ENCODE data around the gene SRR. TPM values are rescaled to one million over a fixed set of nuclear protein-coding genes. Genes with fewer than 3 reads are reported as not detected.
"Not testable (repeated sequence)": the region's sequence is repeated elsewhere in the genome, so short reads cannot be mapped to it uniquely, and the experiment has no call there.

The SRR gene
- total RNA-seq, 1 donor from 2014 or later, result 12.2 TPM

- Histone ChIP-seq H3K9me3 (no peaks in the 10 kb centered on the region), H3K36me3 (no peaks in the 10 kb centered on the region), H3K4me3 (no peak overlapping the region), H3K27ac (no peak overlapping the region), H3K4me1 (peaks cover 3% of the 10 kb centered on the region), H3K27me3 (ENCODE audit: low read depth) (no peaks in the 10 kb centered on the region)
- ATAC-seq, result no peak
- intact Hi-C loops (cut with DNase I), result no loop called here
- TF ChIP-seq CTCF (IDR thresholded peaks at IDR 0.05), result no peak
- DNase-seq, result no peak
Measured at GRCh38 chr17:2309338-2310154, 5.8 kb downstream of the SRR start.

GRCh38 chr17:2312736-2313135, 9.0 kb downstream of the SRR start:
- no peak for TF ChIP-seq CTCF (IDR thresholded peaks at IDR 0.05)
- ATAC-seq, result no peak
- H3K4me1 ChIP-seq, result no peaks in the 10 kb centered on the region
- intact Hi-C loops (cut with DNase I), result no loop called here
- H3K36me3 ChIP-seq, result no peaks in the 10 kb centered on the region
- no peaks in the 10 kb centered on the region for H3K27me3 ChIP-seq (ENCODE audit: low read depth)
- no peaks in the 10 kb centered on the region for H3K9me3 ChIP-seq
- no peak overlapping the region for H3K4me3 ChIP-seq
- DNase-seq, result no peak
- no peak overlapping the region for H3K27ac ChIP-seq

- H3K27me3 ChIP-seq (ENCODE audit: low read depth); ATAC-seq; H3K36me3 ChIP-seq; H3K9me3 ChIP-seq; H3K27ac ChIP-seq; DNase-seq; H3K4me3 ChIP-seq; H3K4me1 ChIP-seq; intact Hi-C loops (cut with DNase I): not testable (repeated sequence)
Measured at GRCh38 chr17:2316916-2317205, 13.1 kb downstream of the SRR start.

GRCh38 chr17:2317796-2318195, 14.0 kb downstream of the SRR start:
- H3K4me3 ChIP-seq, result no peak overlapping the region
- H3K27me3 ChIP-seq (ENCODE audit: low read depth), result no peaks in the 10 kb centered on the region
- no peak overlapping the region for H3K27ac ChIP-seq
- H3K36me3 ChIP-seq, result peaks cover 16% of the 10 kb centered on the region
- intact Hi-C loops (cut with DNase I), result no loop called here
- ATAC-seq, result no peak
- DNase-seq, result no peak
- TF ChIP-seq CTCF (IDR thresholded peaks at IDR 0.05), result no peak
- H3K9me3 ChIP-seq, result no peaks in the 10 kb centered on the region
- H3K4me1 ChIP-seq, result no peaks in the 10 kb centered on the region

GRCh38 chr17:2319051-2319450, 15.3 kb downstream of the SRR start:
- intact Hi-C loops (cut with DNase I), result no loop called here
- no peak overlapping the region for H3K4me3 ChIP-seq
- H3K4me1 ChIP-seq, result no peaks in the 10 kb centered on the region
- H3K27ac ChIP-seq, result no peak overlapping the region
- ATAC-seq (no peak), DNase-seq (no peak)
- TF ChIP-seq CTCF (IDR thresholded peaks at IDR 0.05), result no peak
- H3K9me3 ChIP-seq, result no peaks in the 10 kb centered on the region
- H3K36me3 ChIP-seq, result peaks cover 28% of the 10 kb centered on the region
- H3K27me3 ChIP-seq (ENCODE audit: low read depth), result no peaks in the 10 kb centered on the region

GRCh38 chr17:2321399-2321798, 17.6 kb downstream of the SRR start:
- no peaks in the 10 kb centered on the region for H3K27me3 ChIP-seq (ENCODE audit: low read depth)
- TF ChIP-seq CTCF (IDR thresholded peaks at IDR 0.05), result no peak
- no peak overlapping the region for H3K4me3 ChIP-seq
- no peaks in the 10 kb centered on the region for H3K9me3 ChIP-seq
- intact Hi-C loops (cut with DNase I), result no loop called here
- no peaks in the 10 kb centered on the region for H3K4me1 ChIP-seq
- DNase-seq, result no peak
- no peak for ATAC-seq
- H3K27ac ChIP-seq, result no peak overlapping the region
- peaks cover 52% of the 10 kb centered on the region for H3K36me3 ChIP-seq

All from lower lobe of right lung (tissue), 2 donors.